Loucy (cell line): ENCODE results near the gene MED20.
A peak's percentile ranks its signal among the peaks of the same experiment; 100 is the strongest.

Experiments used
- H2AFZ ChIP-seq: fragments of 200-600 bp; sonication (generic); 2 replicates; pipeline ENCODE4 v1.6.0; 2016; ENCODE audit warnings: antibody characterized with exemption, mild to moderate bottlenecking, low read length, moderate library complexity
- H3F3A ChIP-seq: fragments of 200-600 bp; 2 replicates; pipeline ENCODE4 v1.6.0; 2016; ENCODE audit warnings: antibody characterized with exemption, low read depth, mild to moderate bottlenecking
- H3K27me3 ChIP-seq: fragments of 200-600 bp; sonication (generic); 2 replicates; pipeline ENCODE4 v1.6.1; 2014; ENCODE audit warnings: low read length, mild to moderate bottlenecking; ENCODE audit not compliant: insufficient read depth, poor library complexity, severe bottlenecking
- H3K36me3 ChIP-seq: fragments of 200-600 bp; sonication (generic); 2 replicates; pipeline ENCODE4 v1.6.1; 2016; ENCODE audit warnings: low read length; ENCODE audit not compliant: insufficient read depth
- H3K4me1 ChIP-seq: fragments of 200-600 bp; sonication (generic); 2 replicates; pipeline ENCODE4 v1.5.1; 2014; ENCODE audit warnings: low read length, mild to moderate bottlenecking; ENCODE audit not compliant: insufficient read depth, poor library complexity, severe bottlenecking
- H3K4me2 ChIP-seq: fragments of 200-600 bp; sonication (generic); 2 replicates; pipeline ENCODE4 v1.6.0; 2014; ENCODE audit warnings: antibody characterized with exemption, low read length, low read depth, mild to moderate bottlenecking; ENCODE audit not compliant: poor library complexity, severe bottlenecking
- H3K4me3 ChIP-seq: fragments of 200-600 bp; sonication (generic); 2 replicates; pipeline ENCODE4 v1.5.1; 2014; ENCODE audit warnings: low read length, mild to moderate bottlenecking, mixed read lengths; ENCODE audit not compliant: poor library complexity, severe bottlenecking
- H3K79me2 ChIP-seq: fragments of 200-600 bp; sonication (generic); 2 replicates; pipeline ENCODE4 v1.6.1; 2014; ENCODE audit warnings: low read length; ENCODE audit not compliant: insufficient read depth
- H3K9ac ChIP-seq: fragments of 200-600 bp; sonication (generic); 2 replicates; pipeline ENCODE4 v1.6.0; 2014; ENCODE audit warnings: mild to moderate bottlenecking, low read depth, low read length, moderate library complexity; ENCODE audit not compliant: poor library complexity, severe bottlenecking
- H3K9me2 ChIP-seq: fragments of 200-600 bp; sonication (generic); replicated peaks from 2 replicates; pipeline ENCODE4 v1.6.1; 2016; ENCODE audit warnings: low read depth, low read length, mixed read lengths
- H3K9me3 ChIP-seq: fragments of 200-600 bp; sonication (generic); 2 replicates; pipeline ENCODE4 v1.6.1; 2014; ENCODE audit warnings: mild to moderate bottlenecking, antibody characterized with exemption, low read length, low read depth; ENCODE audit not compliant: insufficient read depth
- H4K20me1 ChIP-seq: fragments of 200-600 bp; sonication (generic); 2 replicates; pipeline ENCODE4 v1.6.0; 2014; ENCODE audit warnings: antibody characterized with exemption, low read length, mild to moderate bottlenecking; ENCODE audit not compliant: insufficient read depth, poor library complexity, severe bottlenecking
- CTCF ChIP-seq: fragments of 200-600 bp; sonication (generic); conservative IDR thresholded peaks from 2 replicates; pipeline ENCODE4 v1.5.1; 2014; ENCODE audit warnings: mild to moderate bottlenecking, antibody characterized with exemption, low read length
- EZH2phosphoT487 ChIP-seq: fragments of 200-600 bp; IDR thresholded peaks from 2 replicates; pipeline ENCODE4 v1.6.1; 2018; ENCODE audit warnings: antibody characterized with exemption, mild to moderate bottlenecking, moderate library complexity, borderline replicate concordance

The MED20 gene

GRCh38 chr6:41917528-41917927 lies 3.4 kb downstream of the MED20 start:
- Histone ChIP-seq H3K27me3 (no peaks in the 10 kb centered on the region), H3K9me2 (no peaks in the 10 kb centered on the region), H4K20me1 (peaks cover 15% of the 10 kb centered on the region), H3K9me3 (no peaks in the 10 kb centered on the region), H3K79me2 (peaks cover 58% of the 10 kb centered on the region), H3K4me2 (no peak overlapping the region), H3F3A (no peaks in the 10 kb centered on the region), H2AFZ (no peak overlapping the region), H3K9ac (no peak overlapping the region), H3K36me3 (peaks cover 3% of the 10 kb centered on the region; the same call in 1 of the 2 replicates), H3K4me1 (peaks cover 30% of the 10 kb centered on the region), H3K4me3 (no peak overlapping the region)
- no peak for TF ChIP-seq CTCF
- no peak for TF ChIP-seq EZH2phosphoT487

GRCh38 chr6:41914869-41915530 lies 5.9 kb downstream of the MED20 start:
- H3K9me3 ChIP-seq, result no peaks in the 10 kb centered on the region
- peaks cover 41% of the 10 kb centered on the region for H3K79me2 ChIP-seq
- peaks cover 5% of the 10 kb centered on the region; the same call in 1 of the 2 replicates for H3K36me3 ChIP-seq
- no peak overlapping the region for H3K9ac ChIP-seq
- H4K20me1 ChIP-seq, result peaks cover 3% of the 10 kb centered on the region
- no peaks in the 10 kb centered on the region for H3K9me2 ChIP-seq
- H2AFZ ChIP-seq, result no peak overlapping the region
- no peaks in the 10 kb centered on the region for H3K27me3 ChIP-seq
- H3K4me3 ChIP-seq, result no peak overlapping the region
- TF ChIP-seq CTCF (no peak), EZH2phosphoT487 (no peak)
- H3K4me2 ChIP-seq, result peak overlapping the region; percentile 27
- H3K4me1 ChIP-seq, result peaks cover 18% of the 10 kb centered on the region
- no peaks in the 10 kb centered on the region for H3F3A ChIP-seq

GRCh38 chr6:41914343-41914742 lies 6.6 kb downstream of the MED20 start:
- Histone ChIP-seq H3K79me2 (peaks cover 34% of the 10 kb centered on the region; the same call in 1 of the 2 replicates), H3K9me3 (no peaks in the 10 kb centered on the region), H4K20me1 (peaks cover under 1% of the 10 kb centered on the region), H3K4me3 (no peak overlapping the region), H2AFZ (no peak overlapping the region), H3F3A (no peaks in the 10 kb centered on the region), H3K9ac (peak overlapping the region; percentile 18), H3K9me2 (no peaks in the 10 kb centered on the region), H3K27me3 (no peaks in the 10 kb centered on the region), H3K36me3 (peaks cover 5% of the 10 kb centered on the region; the same call in 1 of the 2 replicates), H3K4me2 (peak overlapping the region; percentile 27), H3K4me1 (peaks cover 12% of the 10 kb centered on the region)
- TF ChIP-seq CTCF, result no peak
